Measurements from ENCODE around the gene LRRC10B. TPM values are rescaled to one million over a fixed set of nuclear protein-coding genes. Genes with fewer than 3 reads are reported as not detected.

Gene LRRC10B
- under 0.01 TPM in 1 of 2 replicates, not detected in the other for total RNA-seq

GRCh38 chr11:61507962-61508861 lies at the start of gene LRRC10B:
TSS of gene LRRC10B (plus strand) at chr11:61508749. CDS start at chr11:61508999, 250 bp downstream.

Small RNA genes within 50 kb of the gene (small RNA-seq; reads per million reads assigned to genes)
- not detected for gene MIR4488

Other genes starting within 250 kb of the LRRC10B start
- 0.86 and 1.3 TPM in 2 replicates for gene VWCE, start 213.4 kb upstream of the LRRC10B start, total RNA-seq
- gene DDB1, start 175.6 kb upstream of the LRRC10B start, total RNA-seq = 231 and 232 TPM in 2 replicates
- gene TKFC, start 175.5 kb upstream of the LRRC10B start, total RNA-seq = 21.8 and 27.8 TPM in 2 replicates
- 34.0 and 37.1 TPM in 2 replicates for gene CYB561A3, start 146.9 kb upstream of the LRRC10B start, total RNA-seq
- 22.3 and 31.6 TPM in 2 replicates for gene TMEM138, start 146.4 kb upstream of the LRRC10B start, total RNA-seq
- gene TMEM216, start 116.2 kb upstream of the LRRC10B start, total RNA-seq = 9.9 and 13.7 TPM in 2 replicates
- gene CPSF7, start 78.8 kb upstream of the LRRC10B start, total RNA-seq = 34.3 and 35.8 TPM in 2 replicates
- 44.9 and 63.3 TPM in 2 replicates for gene SDHAF2, start 78.6 kb upstream of the LRRC10B start, total RNA-seq
- 3.4 and 4.3 TPM in 2 replicates for gene SYT7, start 72.3 kb downstream of the LRRC10B start, total RNA-seq
- gene DAGLA, start 171.6 kb downstream of the LRRC10B start, total RNA-seq = 2.4 and 2.5 TPM in 2 replicates
- gene MYRF, start 243.9 kb downstream of the LRRC10B start, total RNA-seq = under 0.01 and 0.22 TPM in 2 replicates